GM21390 (cell line): ENCODE results near the gene MRPL21.

Experiments
- ATAC-seq: cut with Tn5 transposase; IDR thresholded peaks from one replicate; pipeline ENCODE4 v1.9.1; 2021; ENCODE audit not compliant: unreplicated experiment

Gene MRPL21

GRCh38 chr11:68935516-68936357 is 32.1 kb upstream of the MRPL21 start:
- no peak for ATAC-seq

DNA sequence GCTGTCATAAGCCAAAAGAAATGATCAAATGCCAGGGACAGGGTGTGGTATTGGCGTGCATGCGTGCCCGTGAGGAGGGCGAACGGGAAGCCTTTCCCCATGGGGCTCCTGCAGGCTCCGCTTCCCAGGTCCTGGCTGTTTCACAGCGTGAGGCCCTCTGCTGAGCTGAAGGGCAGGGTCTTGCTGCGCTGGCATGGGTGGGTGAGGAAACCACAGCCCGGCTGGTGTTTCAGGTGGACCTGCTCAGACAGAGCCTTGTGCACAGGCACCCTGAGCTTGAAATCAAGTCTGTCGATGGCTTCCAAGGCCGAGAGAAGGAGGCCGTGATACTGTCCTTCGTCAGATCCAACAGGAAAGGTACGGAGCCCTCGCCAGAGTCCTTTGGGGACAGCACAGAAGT is 31.4 kb upstream of the MRPL21 start:
- ATAC-seq = no peak

DNA sequence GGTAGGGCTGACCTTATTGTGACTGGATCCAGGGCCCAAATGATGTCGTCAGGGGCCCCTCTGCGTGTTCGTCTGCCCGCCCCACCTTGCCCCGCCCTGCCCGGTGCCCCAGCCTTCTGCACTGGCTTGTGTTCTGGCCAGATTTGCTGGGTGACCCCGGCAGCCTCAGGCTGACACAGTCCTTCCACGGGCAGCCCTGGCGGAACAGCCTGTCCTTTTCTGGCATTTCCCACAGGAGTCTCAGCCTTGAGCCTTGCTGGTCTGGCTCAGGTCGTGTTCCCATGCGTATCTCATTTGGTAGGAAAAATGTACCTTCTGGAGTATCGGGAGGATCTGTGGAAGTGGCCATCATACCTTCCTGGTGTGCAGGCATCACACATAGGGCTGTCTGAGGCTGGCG is 31.0 kb upstream of the MRPL21 start:
- ATAC-seq = no peak

DNA sequence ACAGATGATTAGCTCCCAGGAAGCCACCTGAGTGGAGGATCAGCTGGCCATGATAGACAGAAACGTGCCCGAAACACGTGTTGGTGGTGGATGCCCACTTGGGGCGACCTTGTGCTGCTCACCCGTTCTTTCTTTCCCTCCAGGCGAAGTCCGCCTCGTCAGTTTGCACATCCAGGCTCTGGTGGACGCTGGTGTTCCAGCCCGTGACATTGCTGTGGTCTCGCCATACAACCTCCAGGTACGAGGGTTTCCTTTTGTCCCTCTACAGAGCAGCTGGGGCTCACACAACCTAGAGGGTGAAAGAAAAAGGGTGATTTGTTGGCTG is 30.7 kb upstream of the MRPL21 start:
- ATAC-seq = no peak

DNA sequence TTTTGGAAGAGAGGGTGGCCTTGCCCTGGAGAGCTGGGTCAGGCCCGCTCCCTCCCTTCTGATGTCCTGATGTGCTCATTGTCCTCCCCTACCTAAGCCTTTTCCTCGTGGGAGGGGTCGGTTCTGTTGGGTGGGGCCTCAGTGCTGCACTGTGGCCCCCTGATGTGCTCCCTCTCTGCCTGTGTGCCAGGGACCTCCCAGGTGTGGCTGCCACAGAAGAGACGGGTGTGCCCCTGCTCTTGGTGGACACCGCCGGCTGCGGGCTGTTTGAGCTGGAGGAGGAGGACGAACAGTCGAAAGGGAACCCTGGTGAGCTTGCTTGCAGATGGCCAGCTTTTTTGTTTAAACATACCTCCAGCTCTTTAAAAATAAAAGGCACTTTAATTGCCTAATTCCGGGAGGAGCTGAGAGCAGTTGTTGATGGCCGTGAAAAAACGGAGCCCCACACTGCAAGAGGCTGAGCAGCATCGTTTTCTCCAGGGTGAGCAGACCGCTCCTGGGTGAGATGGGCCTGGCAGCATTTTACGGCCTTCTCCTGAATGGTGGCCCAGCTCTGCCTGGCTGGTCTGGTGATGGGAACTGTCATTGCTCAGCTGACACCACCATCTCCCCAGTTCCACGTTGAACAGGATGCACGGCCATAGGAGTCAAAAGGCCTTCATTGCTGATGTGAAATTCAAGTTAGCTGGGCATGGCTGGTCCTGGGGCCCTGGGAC is 30.1 kb upstream of the MRPL21 start:
- ATAC-seq = no peak

GRCh38 chr11:68932933-68933577 is 29.4 kb upstream of the MRPL21 start:
- ATAC-seq = no peak

GRCh38 chr11:68932358-68932757 is 28.7 kb upstream of the MRPL21 start:
- no peak for ATAC-seq

GRCh38 chr11:68931911-68932310 is 28.3 kb upstream of the MRPL21 start:
- ATAC-seq = no peak

DNA sequence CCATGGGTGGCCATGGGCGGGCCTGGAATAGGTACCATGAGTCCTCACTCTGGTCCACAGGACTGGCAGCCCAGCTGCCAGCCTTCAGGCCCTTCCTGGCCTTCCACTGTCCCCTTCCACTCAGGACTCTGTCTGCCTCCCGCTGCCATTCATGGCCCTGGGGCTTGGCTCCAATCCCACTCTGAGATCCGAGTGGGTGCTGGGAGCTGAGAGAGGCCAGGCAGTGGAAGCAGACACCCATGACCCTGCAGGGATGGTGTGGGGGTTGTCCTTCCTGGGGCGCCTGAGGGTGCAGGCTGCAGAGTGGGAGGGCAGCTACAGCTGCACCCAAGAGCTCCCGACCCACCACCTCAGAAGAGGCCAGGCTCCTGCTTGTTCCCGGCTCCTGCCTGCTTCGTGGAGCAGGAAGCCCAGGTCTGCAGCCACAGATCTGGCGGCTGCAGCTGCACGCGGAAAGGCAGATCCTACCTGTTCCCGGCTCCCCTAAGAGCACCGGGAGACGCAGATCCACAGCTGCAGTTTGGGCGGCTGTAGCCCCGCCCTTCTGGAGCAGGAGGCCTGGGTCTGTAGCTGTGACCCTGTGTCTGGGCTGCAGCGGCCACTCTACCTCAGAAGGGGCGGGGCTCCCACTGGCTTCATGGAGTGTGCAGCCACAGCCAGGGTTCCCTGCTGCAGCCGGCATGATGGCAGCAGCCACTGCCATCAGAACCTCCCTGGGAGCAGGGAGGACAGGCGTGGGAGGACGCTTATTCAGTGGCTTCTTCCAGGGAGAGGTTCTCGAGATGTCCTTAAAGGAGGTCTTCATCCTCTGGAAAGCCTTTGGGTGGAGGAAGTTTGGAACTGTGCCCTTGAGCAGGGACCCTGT is 27.6 kb upstream of the MRPL21 start:
- no peak for ATAC-seq

DNA sequence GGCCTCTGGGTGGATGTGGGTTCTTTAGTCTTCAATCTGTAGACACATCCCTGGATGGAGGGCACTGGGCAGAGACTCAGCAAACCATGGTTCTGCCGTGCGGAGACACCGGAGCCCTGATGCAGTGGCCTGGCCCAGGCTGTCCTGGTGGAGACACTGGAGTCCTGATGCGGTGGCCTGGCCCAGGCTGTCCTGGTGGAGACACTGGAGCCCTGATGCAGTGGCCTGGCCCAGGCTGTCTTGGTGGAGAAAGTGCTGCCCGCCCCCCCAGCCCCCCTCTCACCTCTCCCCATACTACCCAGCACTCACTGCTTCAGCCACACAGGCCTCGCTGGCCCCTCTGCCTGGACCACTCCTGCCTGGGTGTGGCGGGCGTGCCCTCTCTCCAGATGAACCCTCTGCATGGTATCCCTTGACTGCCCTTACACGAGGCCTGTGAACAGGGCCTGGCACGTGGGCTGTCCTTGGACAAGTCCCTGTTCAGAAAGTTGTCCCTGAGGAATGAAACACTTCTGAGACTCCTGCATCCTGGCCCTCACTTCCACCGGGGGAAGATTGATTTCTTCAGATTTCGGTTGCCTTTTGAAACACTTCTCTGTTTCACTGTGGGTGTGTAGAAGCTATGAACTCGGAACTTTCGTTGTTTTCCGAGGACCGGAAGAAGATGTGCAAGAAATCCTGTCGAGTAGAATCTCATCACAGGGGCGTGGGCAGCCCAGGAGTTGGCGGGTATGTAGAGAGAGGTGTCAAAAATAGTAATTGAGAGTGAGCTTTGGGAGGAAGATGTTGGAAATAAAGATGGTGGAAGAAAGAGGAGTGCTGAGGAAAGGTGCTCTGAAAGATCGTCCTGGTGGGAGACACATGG is 26.3 kb upstream of the MRPL21 start:
- no peak for ATAC-seq

DNA sequence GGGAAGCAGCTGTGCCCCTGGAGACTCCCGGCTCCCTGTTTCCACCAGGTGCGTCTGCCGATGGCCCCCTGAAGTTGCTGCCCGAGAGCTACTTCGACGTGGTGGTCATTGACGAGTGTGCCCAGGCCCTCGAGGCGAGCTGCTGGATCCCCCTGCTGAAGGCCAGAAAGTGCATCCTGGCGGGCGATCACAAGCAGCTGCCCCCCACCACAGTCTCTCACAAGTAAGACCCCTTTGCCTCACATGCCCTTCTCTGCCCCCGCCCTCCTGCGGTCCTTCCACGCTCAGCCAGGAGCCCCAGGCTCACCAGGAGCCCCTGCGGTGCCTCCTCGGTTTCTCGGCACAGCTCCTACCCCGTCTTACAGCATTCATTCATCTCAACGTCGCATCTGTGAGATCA is 25.5 kb upstream of the MRPL21 start:
- no peak for ATAC-seq

DNA sequence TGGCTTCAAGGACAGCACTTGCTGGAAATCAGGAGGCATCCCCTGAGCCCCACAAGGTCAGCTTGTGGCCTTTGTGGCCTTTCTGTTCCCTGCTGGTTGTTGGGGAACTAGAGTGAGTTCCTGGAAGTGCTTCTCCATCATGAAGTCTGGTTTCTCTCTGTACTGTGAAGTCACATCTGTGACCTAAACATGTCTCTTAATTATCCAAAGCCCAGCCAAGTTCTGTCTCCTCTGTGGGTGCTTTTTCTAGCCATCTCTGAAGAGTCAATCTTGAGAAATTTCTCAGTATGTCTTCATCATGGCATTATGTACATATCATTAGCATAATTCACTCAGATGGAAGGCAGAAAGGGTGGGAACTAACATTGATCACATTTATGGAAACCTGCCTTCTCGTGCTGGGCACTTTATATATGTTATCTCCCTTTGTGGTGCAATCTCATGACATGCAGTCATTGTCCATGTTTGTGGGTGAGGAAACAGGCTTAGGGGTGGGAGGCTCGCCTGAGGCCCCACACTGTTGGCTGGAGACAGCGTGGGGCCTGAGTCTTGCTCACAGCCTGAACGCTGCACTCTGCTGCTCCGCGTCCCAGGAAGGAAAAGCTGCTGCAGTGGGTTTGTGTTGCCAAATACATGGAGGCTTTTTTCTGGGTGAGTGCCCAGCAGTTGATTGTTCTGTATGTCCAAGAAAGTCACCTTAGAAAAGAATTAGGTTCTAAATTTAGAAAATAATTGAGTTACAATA is 24.7 kb upstream of the MRPL21 start:
- ATAC-seq = no peak

DNA sequence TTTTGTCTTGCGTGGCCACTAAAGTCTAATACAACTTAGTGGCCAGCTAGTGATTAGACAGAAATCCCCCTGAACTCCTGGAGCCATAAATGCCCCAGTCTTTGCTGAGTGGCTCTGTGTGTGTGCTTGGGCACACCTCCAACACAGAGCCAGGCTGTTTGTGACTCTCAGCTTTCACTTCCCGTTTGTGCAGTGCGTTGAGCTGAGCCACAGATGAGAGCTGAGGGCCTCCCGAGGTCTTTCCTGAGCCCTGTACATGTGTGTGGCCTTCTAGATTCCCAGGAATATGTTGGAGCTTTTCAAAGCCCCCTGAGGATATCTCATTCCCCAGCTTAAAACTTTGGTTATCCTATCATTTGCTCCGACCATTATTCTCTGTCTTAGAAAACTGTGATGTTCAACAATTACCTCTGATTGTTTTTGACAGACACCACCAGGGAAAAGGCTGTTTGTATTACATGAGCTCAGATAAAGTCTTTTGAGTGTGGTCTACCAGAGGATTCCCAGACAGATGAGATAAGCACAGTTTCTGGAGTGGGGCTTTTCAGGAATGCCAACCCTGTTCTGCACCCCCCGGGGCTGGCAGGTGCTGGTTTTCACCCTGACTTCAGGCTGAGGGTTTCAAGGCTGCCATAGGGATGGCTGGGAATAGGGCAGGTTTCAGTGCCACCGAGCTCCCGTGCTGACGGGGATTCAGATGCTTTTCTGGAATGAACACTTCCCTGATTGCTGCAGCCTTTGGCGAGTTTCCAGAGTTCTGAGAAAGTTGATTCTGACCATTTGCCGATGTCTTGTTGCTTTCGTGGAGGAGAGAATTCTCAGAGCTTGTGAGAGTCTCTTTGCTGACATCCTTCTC is 23.9 kb upstream of the MRPL21 start:
- no peak for ATAC-seq

GRCh38 chr11:68925611-68926010 is 22.0 kb upstream of the MRPL21 start:
- no peak for ATAC-seq

DNA sequence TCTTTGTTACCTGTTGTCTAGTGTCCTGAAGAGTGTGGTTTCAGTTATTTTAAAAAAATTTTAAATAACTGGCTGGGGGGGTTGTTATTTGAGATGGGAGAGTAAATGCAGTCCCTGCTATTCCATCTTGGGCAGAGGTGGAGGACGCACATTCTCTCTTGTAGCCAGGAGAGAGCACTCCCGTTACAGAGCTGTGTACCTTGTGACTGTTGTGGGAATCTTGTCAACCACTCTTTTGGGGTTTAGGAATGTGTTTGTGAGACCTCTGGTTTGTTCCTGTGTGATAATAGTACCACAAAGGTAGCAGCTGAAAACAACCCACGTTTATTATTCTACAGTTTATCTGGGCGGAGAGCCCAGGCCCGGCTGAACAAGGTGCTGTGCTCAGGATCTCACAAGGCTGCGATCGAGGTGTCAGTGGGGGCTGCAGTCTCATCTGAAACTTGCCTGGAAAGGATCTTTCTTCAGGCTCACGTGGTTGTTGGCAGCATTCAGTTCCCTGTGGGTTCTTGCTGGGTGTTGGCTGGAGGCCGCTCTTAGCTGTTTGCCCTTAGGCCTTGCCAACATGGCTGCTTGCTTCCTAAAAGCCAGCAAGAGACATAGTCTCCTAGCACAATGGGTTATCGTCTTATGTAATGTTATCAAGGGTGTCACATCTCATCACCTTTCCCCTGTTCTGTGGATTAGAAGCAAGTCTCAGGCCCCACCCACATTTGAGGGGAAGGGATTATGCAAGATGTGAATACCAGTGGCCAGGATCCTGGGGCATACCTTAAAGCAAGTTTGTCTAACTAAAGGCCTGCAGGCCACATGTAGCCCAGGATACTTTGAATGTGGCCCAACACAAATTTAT is 20.7 kb upstream of the MRPL21 start:
- no peak for ATAC-seq

GRCh38 chr11:68923614-68924013 is 20.0 kb upstream of the MRPL21 start:
- ATAC-seq = no peak

- ATAC-seq = no peak
These were observed 12.8 kb upstream of the MRPL21 start for GRCh38 chr11:68916439-68916838.

DNA sequence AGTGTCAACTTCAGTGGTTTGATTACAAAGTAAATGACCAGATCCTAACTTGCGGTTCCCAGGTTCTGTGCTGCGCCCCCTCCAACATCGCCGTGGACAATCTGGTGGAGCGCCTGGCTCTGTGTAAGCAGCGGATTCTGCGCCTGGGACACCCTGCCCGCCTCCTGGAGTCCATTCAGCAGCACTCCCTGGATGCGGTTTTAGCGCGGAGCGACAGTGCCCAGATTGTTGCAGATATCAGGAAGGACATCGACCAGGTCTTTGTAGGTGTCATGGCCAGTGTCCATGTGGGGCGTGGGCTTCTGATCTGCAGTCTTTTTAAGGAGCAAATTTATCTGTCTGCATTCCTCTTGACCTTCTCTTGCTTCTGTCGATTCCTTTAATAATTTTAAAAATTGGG is 11.1 kb upstream of the MRPL21 start:
- ATAC-seq = no peak
